ENCODE results near the gene EPHA2.
A peak's percentile ranks its signal among the peaks of the same experiment; 100 is the strongest.

The EPHA2 gene

DNA sequence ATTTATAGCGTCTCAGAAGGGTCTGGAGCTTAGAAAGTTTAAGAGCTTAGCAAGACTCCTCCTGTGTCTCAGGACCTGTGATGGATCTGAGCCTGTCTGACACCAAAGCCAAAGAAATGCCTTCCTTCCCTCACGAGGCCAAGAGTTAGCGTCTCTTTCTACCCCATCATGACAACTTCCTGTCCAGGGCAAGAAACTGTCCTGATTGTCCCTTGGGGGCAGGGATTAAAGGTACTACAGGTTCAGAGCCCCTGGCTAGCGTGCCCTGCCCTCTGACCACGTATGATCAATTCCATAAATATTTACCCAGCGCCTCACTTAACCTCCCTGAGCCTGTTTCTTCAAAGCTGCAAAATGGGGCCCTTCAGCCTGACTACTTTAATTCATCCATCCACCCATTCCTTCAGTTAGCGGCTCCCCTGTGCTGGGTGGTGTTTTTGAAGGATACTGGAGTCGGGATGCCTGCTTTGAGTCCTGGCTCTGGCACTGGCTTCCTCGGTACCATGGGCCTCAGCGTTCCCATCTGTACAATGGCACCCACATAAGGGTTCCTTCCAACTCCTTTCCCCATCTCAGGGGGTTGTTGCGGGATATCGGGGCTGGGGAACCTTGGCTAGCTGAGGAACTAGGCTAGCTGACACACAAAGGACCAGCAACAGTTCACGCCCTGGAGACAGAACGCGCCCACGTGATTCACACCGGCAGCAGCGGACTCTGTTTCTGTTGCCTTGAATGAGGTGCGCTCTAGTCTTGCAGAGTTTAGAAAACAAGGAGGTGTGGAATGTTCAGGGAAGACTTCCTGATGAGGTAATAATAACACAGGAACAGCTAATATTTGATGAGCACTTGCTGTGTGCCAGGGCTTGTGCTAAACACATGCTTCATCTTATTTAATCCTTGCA is 23.0 kb upstream of the EPHA2 start:
- peaks cover 50% of the 10 kb centered on the region for H3K4me1 ChIP-seq (ENCODE audit: control insufficient read depth, insufficient read depth, low read length)
- peak overlapping the region; percentile 71 for H3K27ac ChIP-seq (ENCODE audit: low read depth, low read length)
- peak overlapping the region; percentile 28 for H3K4me3 ChIP-seq (ENCODE audit: low read length)
- no peaks in the 10 kb centered on the region for H3K27me3 ChIP-seq (ENCODE audit: control insufficient read depth, insufficient read depth, low read length)
- no peaks in the 10 kb centered on the region for H3K36me3 ChIP-seq (ENCODE audit: control insufficient read depth, insufficient read depth, low read length)
- no peak overlapping the region for H3K9ac ChIP-seq (ENCODE audit: low read length)

DNA sequence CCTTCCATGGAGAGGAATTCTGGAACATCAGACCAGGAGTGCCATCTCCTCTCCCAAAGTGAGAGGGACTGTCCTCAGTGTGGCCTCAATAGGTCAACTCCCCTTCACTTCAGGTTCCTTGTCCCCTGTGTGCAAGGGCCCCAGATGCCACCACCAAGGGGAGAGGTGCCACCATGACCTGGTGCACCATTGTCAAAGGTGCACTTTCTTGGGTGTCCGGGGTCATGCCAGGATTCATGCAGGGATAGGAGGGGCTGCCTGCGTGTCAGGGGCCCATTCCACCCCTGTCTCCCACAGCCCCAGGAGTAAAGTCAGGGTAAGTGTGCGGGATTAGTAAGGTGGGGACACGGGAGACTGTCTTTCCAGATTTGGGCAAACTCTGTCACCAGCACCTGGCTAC is 21.4 kb upstream of the EPHA2 start:
- H3K9ac ChIP-seq (ENCODE audit: low read length): no peak overlapping the region
- H3K4me1 ChIP-seq (ENCODE audit: control insufficient read depth, insufficient read depth, low read length): peaks cover 48% of the 10 kb centered on the region
- no peaks in the 10 kb centered on the region for H3K27me3 ChIP-seq (ENCODE audit: control insufficient read depth, insufficient read depth, low read length)
- H3K4me3 ChIP-seq (ENCODE audit: low read length): no peak overlapping the region
- no peaks in the 10 kb centered on the region for H3K36me3 ChIP-seq (ENCODE audit: control insufficient read depth, insufficient read depth, low read length)
- peak overlapping the region; percentile 6 for H3K27ac ChIP-seq (ENCODE audit: low read depth, low read length)

DNA sequence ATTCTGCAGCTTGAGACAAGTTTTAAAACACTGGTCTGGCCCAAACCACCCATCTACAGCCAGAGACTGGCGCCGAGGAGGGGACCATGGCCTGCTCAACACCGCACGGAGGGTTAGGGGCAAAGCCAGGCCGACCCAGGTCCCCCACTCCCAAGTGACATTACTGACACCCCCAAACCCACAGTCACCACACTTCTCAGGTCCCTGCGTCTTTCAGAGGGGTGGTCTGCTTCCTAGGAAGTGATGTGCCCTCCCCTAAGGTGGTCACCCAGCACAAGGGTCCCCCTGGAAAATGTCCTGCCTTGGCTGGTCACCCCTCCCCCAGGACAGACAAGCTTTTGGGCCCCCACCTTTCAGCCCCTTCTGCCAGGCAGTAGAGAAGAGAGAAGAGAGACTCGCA is 20.8 kb upstream of the EPHA2 start:
- H3K36me3 ChIP-seq (ENCODE audit: control insufficient read depth, insufficient read depth, low read length): no peaks in the 10 kb centered on the region
- peak overlapping the region; percentile 87 for H3K27ac ChIP-seq (ENCODE audit: low read depth, low read length)
- no peak overlapping the region for H3K4me3 ChIP-seq (ENCODE audit: low read length)
- no peaks in the 10 kb centered on the region for H3K27me3 ChIP-seq (ENCODE audit: control insufficient read depth, insufficient read depth, low read length)
- no peak overlapping the region for H3K9ac ChIP-seq (ENCODE audit: low read length)
- peaks cover 41% of the 10 kb centered on the region for H3K4me1 ChIP-seq (ENCODE audit: control insufficient read depth, insufficient read depth, low read length)

DNA sequence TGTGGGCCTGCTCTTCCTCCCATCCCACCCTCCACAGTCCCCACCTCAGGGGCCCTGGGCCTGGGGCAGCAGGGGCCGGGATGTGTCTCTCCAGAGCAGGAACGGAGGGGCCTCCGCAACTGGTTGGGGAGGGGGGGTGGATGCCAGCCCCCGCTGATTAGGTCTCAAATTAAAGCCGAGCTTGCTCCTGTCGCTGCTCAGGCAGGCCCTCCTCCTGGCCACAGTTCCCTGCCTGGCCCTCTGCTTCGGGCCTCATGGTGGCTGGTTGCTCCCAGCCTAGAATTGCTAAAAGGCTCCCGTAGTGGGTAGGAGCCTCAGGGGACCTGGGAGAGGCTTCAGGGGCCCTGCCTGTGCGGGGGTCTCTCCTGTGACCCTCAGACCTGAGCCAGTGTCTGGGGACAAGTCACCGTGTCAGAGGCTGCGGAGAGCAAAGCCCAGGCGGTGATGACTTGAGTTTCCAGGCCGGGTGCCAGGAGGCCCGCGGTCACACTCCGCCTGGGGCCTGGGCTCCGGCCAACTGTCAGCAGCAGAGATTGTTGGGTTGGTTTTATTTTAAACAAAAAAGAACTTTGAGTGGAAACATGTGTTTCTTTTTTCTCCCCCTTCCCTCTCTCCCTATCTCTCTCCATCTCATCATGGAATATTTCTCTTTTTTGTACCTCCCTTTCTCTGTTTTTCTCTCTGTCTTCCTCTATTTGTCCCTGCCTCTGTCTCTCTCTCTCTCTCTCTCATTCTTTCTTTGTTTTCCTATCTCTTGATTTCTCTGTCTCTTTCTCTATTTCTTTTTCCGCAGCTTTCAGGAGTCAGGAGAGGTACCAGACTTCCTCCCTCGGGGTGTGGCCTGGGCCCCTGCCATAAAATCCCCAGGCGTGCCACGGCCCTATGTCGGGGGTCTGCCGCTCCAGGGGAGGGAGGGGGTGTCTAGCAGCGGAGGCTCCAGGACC is 20.0 kb upstream of the EPHA2 start:
- Histone ChIP-seq H3K9ac (ENCODE audit: low read length) (no peak overlapping the region), H3K27ac (ENCODE audit: low read depth, low read length) (peak overlapping the region; percentile 87), H3K4me1 (ENCODE audit: control insufficient read depth, insufficient read depth, low read length) (peaks cover 36% of the 10 kb centered on the region), H3K27me3 (ENCODE audit: control insufficient read depth, insufficient read depth, low read length) (no peaks in the 10 kb centered on the region), H3K36me3 (ENCODE audit: control insufficient read depth, insufficient read depth, low read length) (no peaks in the 10 kb centered on the region), H3K4me3 (ENCODE audit: low read length) (no peak overlapping the region)

DNA sequence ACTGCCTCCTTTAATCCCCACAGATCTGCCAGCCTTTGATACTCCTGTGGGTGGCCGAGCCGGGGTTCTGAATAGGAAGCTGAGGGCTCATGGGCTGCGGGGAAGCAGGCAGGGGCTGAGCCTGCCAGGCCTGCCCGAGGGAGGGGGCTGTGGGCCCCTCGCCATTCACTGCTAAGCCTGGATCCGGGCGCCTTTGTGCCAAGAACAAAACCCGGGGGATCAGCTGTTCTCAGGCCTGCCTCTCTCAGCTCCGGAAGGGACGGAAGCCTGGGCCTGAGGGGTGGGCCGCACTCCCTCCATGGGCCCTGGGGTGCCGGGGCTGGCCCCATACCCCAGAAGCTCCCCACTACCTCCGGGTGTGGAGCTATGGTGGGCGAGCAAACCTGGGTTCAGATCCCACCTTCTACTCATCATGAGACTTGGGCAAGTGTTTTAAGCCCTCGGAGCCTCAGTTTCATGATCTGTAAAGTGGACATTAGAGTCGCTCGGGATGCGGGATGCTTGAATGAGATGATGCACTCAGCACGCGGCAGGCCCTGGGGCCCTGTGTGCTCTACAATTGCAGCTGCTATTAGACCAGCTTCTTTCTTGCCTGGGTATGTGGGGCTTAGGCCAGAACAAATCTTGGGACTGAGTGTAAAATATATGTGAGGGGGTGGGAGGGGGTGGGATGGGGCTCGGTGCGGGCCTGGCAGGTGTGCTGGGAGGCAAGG is 19.2 kb upstream of the EPHA2 start:
- Histone ChIP-seq H3K27me3 (ENCODE audit: control insufficient read depth, insufficient read depth, low read length) (no peaks in the 10 kb centered on the region), H3K9ac (ENCODE audit: low read length) (no peak overlapping the region), H3K27ac (ENCODE audit: low read depth, low read length) (peak overlapping the region; percentile 87), H3K4me1 (ENCODE audit: control insufficient read depth, insufficient read depth, low read length) (peaks cover 35% of the 10 kb centered on the region), H3K4me3 (ENCODE audit: low read length) (no peak overlapping the region), H3K36me3 (ENCODE audit: control insufficient read depth, insufficient read depth, low read length) (no peaks in the 10 kb centered on the region)

DNA sequence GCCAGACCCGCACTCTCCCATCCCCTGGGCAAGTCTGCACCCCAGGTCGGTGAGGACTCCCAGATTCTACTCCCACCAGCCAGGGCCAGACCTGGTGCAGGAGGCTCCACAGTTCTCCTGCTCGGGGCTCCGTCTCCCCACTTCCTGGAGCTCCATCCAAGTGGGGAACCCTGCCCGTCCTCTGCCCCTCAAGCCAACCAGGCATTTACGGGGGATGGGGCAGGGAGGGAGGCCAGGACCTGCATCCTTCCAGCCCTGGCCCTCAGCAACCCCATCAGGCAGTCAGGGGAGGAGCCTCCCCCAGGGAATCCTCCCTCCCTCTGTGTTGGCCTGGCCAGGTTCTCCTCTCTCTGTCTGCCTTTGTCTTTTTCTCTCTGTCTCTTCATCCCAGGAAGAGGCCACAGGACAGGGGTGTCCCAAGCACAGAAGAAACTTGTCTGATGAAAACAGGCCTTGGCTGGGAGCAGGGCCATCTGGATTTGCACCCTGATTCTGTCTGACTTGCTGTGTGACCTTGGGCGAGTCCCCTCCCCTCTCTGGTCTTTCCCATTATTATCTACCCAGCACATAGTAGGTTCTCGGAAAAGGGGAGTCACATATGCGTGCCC is 18.5 kb upstream of the EPHA2 start:
- no peaks in the 10 kb centered on the region for H3K36me3 ChIP-seq (ENCODE audit: control insufficient read depth, insufficient read depth, low read length)
- no peak overlapping the region for H3K27ac ChIP-seq (ENCODE audit: low read depth, low read length)
- no peak overlapping the region for H3K9ac ChIP-seq (ENCODE audit: low read length)
- H3K27me3 ChIP-seq (ENCODE audit: control insufficient read depth, insufficient read depth, low read length): no peaks in the 10 kb centered on the region
- no peak overlapping the region for H3K4me3 ChIP-seq (ENCODE audit: low read length)
- H3K4me1 ChIP-seq (ENCODE audit: control insufficient read depth, insufficient read depth, low read length): peaks cover 35% of the 10 kb centered on the region

DNA sequence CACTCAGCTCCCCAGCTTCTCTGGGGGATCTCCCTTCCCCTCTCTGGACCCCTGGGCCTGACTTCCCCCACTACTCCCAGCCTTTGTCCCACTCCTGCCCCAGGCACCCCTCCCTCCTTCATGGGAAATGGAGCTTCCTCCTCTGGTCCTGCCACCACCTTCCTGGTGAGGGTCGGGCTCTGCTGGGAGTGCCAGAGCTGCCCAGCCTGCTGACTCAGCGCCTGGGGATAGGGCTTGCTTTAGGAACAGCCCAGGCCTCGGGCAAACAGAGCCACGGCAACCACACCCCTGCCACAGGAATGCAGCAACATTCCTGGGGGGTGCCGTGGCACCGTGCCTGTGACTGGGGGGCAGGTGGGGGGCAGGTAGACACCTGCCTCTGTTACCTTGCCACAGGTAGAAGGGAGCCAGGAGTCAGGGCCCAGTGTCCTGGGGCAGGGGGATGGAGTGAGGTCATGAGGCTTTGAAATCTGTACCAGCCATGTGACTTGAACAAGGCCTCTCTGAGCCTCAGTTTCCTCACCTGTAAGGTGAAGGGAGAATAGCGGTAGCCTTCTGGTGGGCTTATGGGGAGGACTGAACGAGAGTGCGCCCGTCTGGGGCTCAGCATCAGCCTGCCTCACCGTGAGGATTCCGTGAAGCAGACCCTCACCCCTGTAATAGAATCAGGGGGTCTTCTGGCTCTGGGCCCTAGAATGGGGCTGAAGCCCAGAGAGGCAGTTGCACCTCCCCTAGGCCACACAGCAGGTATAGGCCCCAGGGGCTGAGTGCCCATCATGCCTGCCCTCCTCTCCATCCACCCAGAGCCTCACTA is 17.8 kb upstream of the EPHA2 start:
- H3K27me3 ChIP-seq (ENCODE audit: control insufficient read depth, insufficient read depth, low read length): no peaks in the 10 kb centered on the region
- no peaks in the 10 kb centered on the region for H3K36me3 ChIP-seq (ENCODE audit: control insufficient read depth, insufficient read depth, low read length)
- H3K9ac ChIP-seq (ENCODE audit: low read length): no peak overlapping the region
- H3K4me1 ChIP-seq (ENCODE audit: control insufficient read depth, insufficient read depth, low read length): peaks cover 29% of the 10 kb centered on the region
- H3K27ac ChIP-seq (ENCODE audit: low read depth, low read length): no peak overlapping the region
- H3K4me3 ChIP-seq (ENCODE audit: low read length): no peak overlapping the region

DNA sequence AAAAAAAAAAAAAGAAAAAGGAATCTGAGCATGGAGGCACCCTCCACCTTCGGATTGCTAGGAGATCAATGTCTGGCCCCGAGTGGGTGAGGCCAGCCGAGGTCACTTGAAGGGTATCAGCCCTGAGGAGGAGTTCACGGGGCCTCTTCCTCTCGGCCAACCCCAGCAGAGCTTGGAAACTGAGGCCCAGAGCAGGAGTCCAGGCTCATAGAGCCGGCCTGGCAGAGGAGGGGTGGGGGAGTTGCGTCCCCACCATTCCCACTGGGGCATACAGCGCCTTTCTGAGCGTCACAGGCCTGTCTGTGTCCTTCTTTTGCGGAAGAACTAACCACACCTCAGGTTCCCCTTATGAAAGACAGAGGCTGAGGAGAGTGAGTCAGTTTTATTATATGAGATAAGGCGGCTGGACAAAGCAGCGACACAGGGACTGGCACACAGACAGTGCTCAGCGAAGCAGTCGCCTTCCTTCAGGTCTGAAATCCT is 17.1 kb upstream of the EPHA2 start:
- H3K27me3 ChIP-seq (ENCODE audit: control insufficient read depth, insufficient read depth, low read length): no peaks in the 10 kb centered on the region
- no peak overlapping the region for H3K27ac ChIP-seq (ENCODE audit: low read depth, low read length)
- no peak overlapping the region for H3K9ac ChIP-seq (ENCODE audit: low read length)
- H3K4me1 ChIP-seq (ENCODE audit: control insufficient read depth, insufficient read depth, low read length): peaks cover 25% of the 10 kb centered on the region
- no peaks in the 10 kb centered on the region for H3K36me3 ChIP-seq (ENCODE audit: control insufficient read depth, insufficient read depth, low read length)
- H3K4me3 ChIP-seq (ENCODE audit: low read length): no peak overlapping the region

DNA sequence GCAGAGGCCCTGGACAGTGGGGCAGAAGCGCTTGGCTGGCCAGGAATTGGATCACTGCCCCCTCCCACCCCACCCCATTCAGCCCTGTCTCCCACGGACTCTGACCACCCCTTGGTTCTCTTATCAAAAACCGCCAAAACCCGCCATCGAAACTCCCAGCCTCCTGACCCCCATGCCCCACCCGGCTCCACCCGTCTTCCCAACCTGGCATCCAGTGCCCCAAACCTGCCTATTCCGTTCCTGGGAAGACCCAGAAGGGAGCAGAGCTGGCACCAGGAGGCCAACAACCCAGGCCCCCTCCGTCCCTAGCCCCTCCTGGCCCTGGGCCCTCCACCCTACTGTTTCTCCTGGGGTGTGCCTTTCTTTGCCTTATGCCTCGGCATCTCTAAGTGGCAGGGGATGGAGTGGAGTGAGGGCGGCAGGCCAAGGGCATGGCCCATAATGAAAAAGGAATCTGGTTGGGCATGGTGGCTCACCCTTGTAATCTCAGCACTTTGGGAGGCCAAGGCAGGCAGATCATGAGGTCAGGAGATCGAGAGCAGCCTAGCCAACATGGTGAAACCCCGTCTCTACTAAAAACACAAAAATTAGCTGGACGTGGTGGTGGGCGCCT is 16.5 kb upstream of the EPHA2 start:
- peaks cover 25% of the 10 kb centered on the region for H3K4me1 ChIP-seq (ENCODE audit: control insufficient read depth, insufficient read depth, low read length)

DNA sequence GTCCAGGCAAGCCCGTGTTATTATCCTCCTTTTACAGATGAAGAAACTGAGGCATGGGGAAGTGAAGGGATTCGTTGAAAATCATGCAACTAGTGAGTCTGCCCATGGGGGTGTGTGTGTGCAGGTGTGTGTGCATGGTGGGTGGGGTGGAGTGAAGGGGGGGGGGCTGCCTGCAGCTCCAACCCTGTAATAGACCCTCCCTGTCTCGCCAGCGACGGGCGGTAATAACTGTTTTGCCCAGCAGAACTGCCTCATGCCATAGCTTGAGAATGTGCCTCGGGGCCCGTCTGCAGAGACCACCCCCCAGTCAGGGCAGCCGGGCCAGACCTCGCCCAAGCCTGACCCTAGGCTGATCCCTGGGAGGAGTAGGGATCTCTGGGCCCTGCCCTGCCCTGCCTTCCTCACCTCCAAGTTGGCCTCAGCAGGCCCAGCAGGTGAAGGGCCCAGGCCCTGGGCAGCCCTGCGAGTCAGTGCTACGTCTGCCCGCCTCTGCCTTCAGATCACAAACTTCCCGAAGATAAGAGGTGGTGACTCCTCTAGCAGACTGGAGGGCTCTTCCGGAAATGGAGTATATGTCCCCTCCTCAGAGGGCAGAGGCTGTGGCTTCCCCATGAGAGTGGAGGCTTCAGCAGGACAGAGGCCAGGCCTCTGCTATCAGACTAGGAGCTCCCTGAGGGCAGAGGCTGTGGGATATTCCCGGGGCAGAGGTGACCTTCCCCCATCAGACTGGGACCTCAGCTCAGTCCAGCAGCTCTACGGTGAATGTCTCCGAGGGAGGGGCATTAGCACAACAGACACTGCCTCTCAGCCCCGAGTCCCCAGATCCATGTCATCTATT is 15.7 kb upstream of the EPHA2 start:
- Histone ChIP-seq H3K27me3 (ENCODE audit: control insufficient read depth, insufficient read depth, low read length) (no peaks in the 10 kb centered on the region), H3K4me3 (ENCODE audit: low read length) (no peak overlapping the region), H3K4me1 (ENCODE audit: control insufficient read depth, insufficient read depth, low read length) (peaks cover 18% of the 10 kb centered on the region), H3K9ac (ENCODE audit: low read length) (no peak overlapping the region), H3K27ac (ENCODE audit: low read depth, low read length) (no peak overlapping the region), H3K36me3 (ENCODE audit: control insufficient read depth, insufficient read depth, low read length) (no peaks in the 10 kb centered on the region)

More for the DNA sequence above, 16.5 kb upstream of the EPHA2 start:
- Histone ChIP-seq H3K36me3 (ENCODE audit: control insufficient read depth, insufficient read depth, low read length) (no peaks in the 10 kb centered on the region), H3K4me3 (ENCODE audit: low read length) (no peak overlapping the region), H3K27me3 (ENCODE audit: control insufficient read depth, insufficient read depth, low read length) (no peaks in the 10 kb centered on the region), H3K9ac (ENCODE audit: low read length) (no peak overlapping the region), H3K27ac (ENCODE audit: low read depth, low read length) (no peak overlapping the region)

Data from rectal smooth muscle tissue (tissue), 1 donor.